HFF-Myc (cell line): ENCODE data around the gene TCN2.
A peak's percentile ranks its signal among the peaks of the same experiment; 100 is the strongest.

Experiments used
- DNase-seq: peaks from one replicate; pipeline ENCODE4 v3.0.0-alpha.2; 2011; ENCODE audit warnings: low read depth; ENCODE audit errors: extremely low read depth
- H3K4me3 ChIP-seq: replicated peaks from 2 replicates; pipeline ENCODE4 v1.5.1; 2011; ENCODE audit warnings: low read depth, mild to moderate bottlenecking, control low read depth, low read length
- TF ChIP-seq, protein P1 (sequence below): IDR thresholded peaks from 2 replicates; pipeline ENCODE4 v1.5.1; 2012; ENCODE audit warnings: mild to moderate bottlenecking, low read depth, low read length, control low read depth; ENCODE audit errors: missing control alignments

The TCN2 gene

DNA sequence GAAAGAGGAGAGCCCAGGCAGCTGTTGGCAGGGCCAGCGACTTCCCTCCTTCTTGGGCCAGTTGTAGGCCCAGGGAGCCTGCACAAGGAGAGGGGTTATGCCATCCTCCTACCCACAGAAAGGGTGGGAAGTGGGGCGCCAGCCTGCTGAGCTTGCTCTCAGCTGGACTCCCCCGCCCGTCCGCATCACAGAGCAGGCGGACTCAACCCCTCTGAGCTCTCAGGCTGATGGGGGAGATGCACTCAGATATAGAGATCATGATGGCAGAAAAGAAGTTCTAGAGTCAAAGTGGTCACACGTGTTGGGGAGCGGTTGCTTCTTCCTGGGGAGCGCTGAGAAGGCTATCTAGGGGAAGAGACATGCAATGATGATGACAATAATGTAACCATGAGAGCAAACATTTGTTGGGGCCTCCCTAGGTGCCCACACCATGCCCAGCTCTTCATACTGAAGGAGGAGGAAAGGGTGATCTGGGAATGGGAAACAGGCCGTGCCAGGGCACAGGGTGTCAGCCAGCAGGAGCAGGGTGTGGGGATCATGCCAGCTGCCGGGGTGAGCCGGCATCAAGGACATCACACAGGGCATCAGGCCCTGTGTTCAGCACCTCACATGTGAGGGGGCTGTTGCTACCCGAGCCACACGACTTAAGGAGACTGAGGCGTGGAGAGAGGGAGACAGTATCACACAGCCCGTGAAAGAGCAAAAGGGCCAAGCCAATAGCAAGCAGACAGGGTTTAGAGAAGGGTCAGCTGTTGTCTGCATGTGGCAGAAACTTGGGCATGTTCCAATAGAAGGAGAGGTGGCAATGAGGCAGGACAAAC lies 36.3 kb downstream of the TCN2 start:
- no peak for DNase-seq
- no peak overlapping the region for H3K4me3 ChIP-seq
- TF ChIP-seq, protein P1, sequence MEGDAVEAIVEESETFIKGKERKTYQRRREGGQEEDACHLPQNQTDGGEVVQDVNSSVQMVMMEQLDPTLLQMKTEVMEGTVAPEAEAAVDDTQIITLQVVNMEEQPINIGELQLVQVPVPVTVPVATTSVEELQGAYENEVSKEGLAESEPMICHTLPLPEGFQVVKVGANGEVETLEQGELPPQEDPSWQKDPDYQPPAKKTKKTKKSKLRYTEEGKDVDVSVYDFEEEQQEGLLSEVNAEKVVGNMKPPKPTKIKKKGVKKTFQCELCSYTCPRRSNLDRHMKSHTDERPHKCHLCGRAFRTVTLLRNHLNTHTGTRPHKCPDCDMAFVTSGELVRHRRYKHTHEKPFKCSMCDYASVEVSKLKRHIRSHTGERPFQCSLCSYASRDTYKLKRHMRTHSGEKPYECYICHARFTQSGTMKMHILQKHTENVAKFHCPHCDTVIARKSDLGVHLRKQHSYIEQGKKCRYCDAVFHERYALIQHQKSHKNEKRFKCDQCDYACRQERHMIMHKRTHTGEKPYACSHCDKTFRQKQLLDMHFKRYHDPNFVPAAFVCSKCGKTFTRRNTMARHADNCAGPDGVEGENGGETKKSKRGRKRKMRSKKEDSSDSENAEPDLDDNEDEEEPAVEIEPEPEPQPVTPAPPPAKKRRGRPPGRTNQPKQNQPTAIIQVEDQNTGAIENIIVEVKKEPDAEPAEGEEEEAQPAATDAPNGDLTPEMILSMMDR = no peak

DNA sequence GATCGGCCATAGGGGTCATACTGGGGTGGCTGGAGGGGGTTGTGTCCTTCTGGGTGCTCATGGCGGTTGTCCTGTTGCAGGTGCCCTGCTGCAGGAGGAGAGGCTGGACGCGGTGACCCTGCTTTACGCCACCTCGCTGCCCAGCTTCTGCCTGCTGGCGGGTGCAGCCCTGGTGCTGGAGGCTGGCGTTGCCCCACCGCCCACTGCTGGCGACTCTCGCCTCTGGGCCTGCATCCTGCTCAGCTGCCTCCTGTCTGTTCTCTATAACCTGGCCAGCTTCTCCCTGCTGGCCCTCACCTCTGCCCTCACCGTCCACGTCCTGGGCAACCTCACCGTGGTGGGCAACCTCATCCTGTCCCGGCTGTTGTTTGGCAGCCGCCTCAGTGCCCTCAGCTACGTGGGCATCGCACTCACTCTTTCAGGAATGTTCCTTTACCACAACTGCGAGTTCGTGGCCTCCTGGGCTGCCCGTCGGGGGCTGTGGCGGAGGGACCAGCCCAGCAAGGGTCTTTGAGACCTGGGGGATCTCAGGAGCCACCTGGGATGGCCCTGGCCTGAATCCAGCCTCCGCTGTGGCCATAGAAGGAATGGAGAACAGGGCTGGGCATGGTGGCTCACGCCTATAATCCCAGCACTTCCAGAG lies 39.7 kb downstream of the TCN2 start:
- TF ChIP-seq, protein P1 = no peak
- H3K4me3 ChIP-seq = no peak overlapping the region
- no peak for DNase-seq

DNA sequence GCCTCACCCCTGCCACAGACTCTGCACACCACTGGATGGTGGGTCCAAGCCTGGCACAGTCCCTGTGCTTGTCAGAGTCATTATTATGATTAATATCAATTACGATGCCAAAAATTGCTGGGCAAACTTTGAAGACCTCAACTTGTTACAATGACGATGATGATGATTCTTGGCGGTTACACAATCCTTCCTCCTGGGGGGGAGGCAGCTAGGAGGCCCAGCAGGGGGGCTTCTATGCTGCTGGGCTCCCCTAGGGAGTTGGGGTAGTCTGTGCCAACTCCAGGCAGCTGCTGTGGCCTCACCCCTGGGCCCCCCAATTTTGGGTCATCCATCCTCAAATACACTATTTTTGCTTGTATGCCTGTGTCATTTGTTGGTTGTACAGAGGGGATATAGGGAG lies 40.6 kb downstream of the TCN2 start:
- TF ChIP-seq, protein P1 = no peak
- no peak overlapping the region for H3K4me3 ChIP-seq
- no peak for DNase-seq

DNA sequence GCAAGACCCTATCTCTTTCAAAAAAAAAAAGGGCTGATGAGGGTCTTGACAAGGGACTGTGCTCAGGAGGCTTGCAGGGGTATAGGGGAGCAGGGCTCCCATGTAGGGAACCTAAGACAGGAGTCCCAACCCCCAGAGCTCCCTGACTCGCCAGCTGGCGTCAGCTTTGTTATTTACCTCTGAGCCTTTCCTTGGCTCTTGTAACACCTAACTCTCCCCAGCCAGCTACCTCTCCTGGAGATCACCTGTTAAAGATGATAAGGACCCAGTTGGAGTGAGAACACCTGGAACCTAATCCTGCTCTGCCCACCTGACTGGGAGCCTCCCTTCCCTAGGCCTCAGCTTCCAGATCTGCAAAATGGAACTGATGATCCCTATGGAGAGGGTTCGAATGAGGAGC lies 41.9 kb downstream of the TCN2 start:
- no peak overlapping the region for H3K4me3 ChIP-seq

GRCh38 chr22:30649430-30650007 lies 42.5 kb downstream of the TCN2 start:
- H3K4me3 ChIP-seq = no peak overlapping the region
- peak; percentile 58 for DNase-seq
- TF ChIP-seq, protein P1 = no peak

More for the DNA sequence above, 41.9 kb downstream of the TCN2 start:
- TF ChIP-seq, protein P1 = no peak
- DNase-seq = no peak

DNA sequence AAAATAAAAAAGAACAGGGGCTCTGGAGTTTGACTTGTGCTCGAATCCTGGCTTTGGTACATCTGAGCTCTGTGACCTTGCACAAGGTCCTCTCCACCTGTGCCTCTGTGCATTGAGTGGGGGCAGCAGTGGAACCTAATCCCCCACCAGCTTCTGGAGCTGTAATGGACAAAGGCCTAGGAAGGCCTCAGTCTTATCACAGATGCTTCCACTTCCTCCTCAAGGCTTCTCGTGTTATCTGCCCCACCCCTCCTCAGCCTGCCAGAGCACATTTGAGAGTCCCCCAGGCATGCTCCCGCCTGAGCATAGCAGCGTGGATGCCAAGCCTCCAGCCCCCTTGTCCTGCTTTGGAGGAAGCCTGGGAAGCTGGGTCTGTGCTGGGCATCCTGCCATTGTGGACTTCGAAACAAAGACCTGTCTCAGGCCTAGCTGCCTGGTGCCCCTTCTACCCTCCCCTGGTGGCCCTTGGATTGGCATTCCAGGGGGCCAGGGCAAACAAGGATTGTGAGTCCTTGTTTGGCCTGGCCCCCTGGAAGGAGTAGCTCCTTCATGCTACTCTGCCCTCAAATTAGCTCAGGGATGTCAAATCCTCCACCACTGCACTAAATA lies 43.6 kb downstream of the TCN2 start:
- no peak overlapping the region for H3K4me3 ChIP-seq
- DNase-seq = no peak
- TF ChIP-seq, protein P1 = no peak
